ENCODE measurements around the gene IL1F10. TPM values are rescaled to one million over a fixed set of nuclear protein-coding genes. Genes with fewer than 3 reads are reported as not detected.

Gene IL1F10
- total and polyA plus RNA-seq, 2 of the 8 experiments (the other 6 are each of a cell fraction or from before 2014, with no cell fraction given) = not detected

DNA sequence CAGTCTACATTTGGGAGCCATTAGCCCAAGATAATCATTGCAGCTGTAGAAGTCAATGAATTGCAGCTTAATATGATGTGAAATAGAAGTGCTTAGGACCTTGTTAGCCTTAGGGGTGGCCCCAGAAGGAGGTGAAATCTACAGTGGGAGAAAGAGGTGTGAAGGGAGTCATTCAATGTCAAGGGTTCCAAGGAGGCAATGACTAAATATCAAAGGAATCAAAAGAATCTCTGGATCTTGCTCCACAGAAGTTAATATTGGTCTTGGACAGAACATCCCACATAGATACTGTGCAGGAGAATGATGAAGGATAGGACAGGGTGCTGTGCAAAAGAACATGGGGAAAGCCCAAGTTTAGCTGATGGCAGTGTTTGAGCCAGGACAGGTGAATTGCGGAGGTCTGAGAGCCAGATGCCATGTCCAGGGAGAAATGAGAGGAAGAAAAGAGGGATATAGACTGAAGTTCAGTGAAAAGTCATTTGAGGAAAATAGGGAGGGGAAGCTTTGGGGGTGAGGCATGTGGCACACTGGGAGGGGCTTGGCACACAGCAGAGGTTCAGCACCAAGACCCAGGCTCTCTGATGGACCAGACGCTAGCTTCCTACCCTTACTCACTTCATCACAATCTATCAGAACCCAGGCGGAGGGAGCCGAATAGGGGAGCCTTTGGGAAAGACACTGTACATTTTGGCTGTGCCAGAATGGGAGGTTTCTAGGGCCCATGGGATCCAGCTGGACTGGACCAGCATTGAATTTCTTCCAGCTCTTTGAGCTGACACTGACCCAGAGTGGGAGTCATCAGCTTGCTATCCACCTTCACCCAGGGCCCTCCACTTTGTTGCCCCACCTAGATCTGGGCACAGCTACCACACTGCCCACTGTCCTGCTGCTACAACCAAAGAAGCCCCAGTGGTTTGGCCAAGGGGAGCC lies 2.2 kb downstream of the IL1F10 start (continued):
- no peak for TF ChIP-seq KDM4A (IDR thresholded peaks at IDR 0.05; ENCODE audit: low read depth, low read length, severe bottlenecking)
- no peak for TF ChIP-seq CEBPB (IDR thresholded peaks at IDR 0.05; ENCODE audit: low read depth, low read length)
- TF ChIP-seq POU5F1 (IDR thresholded peaks at IDR 0.05; ENCODE audit: low read depth, low read length) = no peak
- no peak for TF ChIP-seq GTF2F1 (IDR thresholded peaks at IDR 0.05; ENCODE audit: borderline replicate concordance, low read depth, low read length)
- no peak for TF ChIP-seq HDAC6 (IDR thresholded peaks at IDR 0.05; ENCODE audit: low read depth, low read length)
- no peak for TF ChIP-seq SAP30 (IDR thresholded peaks at IDR 0.05; ENCODE audit: insufficient read depth, insufficient replicate concordance, low read length)
- TF ChIP-seq KDM5A (IDR thresholded peaks at IDR 0.05; ENCODE audit: low read length) = no peak
- TF ChIP-seq TAF1 (IDR thresholded peaks at IDR 0.05; ENCODE audit: low read depth, low read length) = no peak
